Endothelial cell of umbilical vein (primary cell): ENCODE measurements around the gene TFPI2.

Experiments
- CTCF ChIP-seq, 2 donors: IDR thresholded peaks; 1 replicate in 1 of 2; 2 replicates in 1 of 2; pipeline ENCODE4 v1.5.1; 2011; ENCODE audit warnings: low read length in 2 of 2, mild to moderate bottlenecking in 2 of 2, moderate library complexity in 2 of 2, control low read depth in 1 of 2, inconsistent platforms in 1 of 2, low read depth in 1 of 2; ENCODE audit not compliant: insufficient read depth in 1 of 2; ENCODE audit errors: extremely low read depth in 1 of 2
- POLR2A ChIP-seq: IDR thresholded peaks from 2 replicates; pipeline ENCODE4 v1.6.1; 2012; ENCODE audit warnings: low read depth, mild to moderate bottlenecking, control low read depth, low read length

DNA sequence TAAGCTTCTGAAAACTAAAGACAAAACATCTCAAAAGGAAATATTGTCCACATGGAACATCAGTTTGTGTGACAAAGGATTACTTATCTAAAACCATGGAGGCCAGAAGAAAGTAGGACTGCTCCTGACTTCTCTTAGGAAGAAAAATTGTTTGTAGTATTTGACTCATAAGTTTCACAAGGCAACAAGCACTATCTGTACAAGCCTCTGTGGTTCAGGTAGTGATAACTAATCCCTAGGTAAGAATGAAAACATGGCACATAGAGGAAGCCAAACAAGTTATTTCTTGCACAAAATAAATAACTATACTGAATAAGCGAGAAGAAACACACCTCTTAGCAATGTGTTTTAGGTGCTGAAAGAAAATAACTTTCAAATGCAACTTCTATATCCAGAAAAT is 30.3 kb downstream of the TFPI2 start:
- TF ChIP-seq CTCF (IDR thresholded peaks at IDR 0.05; ENCODE audit: extremely low read depth in 1 of 2, insufficient read depth in 1 of 2, low read depth in 1 of 2, low read length in 2 of 2): no peak
- TF ChIP-seq POLR2A: no peak
